Inferior parietal cortex (tissue), 1 donor: ENCODE data around the gene PLXDC1.
"Not testable (repeated sequence)": the region's sequence is repeated elsewhere in the genome, so short reads cannot be mapped to it uniquely, and the experiment has no call there.

Experiments used
- DNase-seq: peaks from one replicate; pipeline ENCODE4 v3.0.0-alpha.2; 2016; ENCODE audit errors: extremely low spot score

Gene PLXDC1

GRCh38 chr17:39125143-39125875 is 26.1 kb downstream of the PLXDC1 start:
- DNase-seq: no peak

GRCh38 chr17:39123627-39124026 is 27.8 kb downstream of the PLXDC1 start:
- DNase-seq: no peak

- DNase-seq: no peak
Measured at GRCh38 chr17:39122991-39123390, 28.4 kb downstream of the PLXDC1 start.

GRCh38 chr17:39121919-39122318 is 29.5 kb downstream of the PLXDC1 start:
- DNase-seq: not testable (repeated sequence)

GRCh38 chr17:39118674-39119419 is 32.6 kb downstream of the PLXDC1 start:
- DNase-seq: no peak

GRCh38 chr17:39116224-39116623 is 35.2 kb downstream of the PLXDC1 start:
- no peak for DNase-seq

GRCh38 chr17:39115135-39115534 is 36.3 kb downstream of the PLXDC1 start:
- no peak for DNase-seq

- no peak for DNase-seq
Measured at GRCh38 chr17:39114723-39115122, 36.7 kb downstream of the PLXDC1 start.

GRCh38 chr17:39113871-39114270 is 37.6 kb downstream of the PLXDC1 start:
- DNase-seq: no peak

- DNase-seq: no peak
Measured at GRCh38 chr17:39110435-39111136, 40.9 kb downstream of the PLXDC1 start.

- no peak for DNase-seq
Measured at GRCh38 chr17:39108461-39109375, 42.7 kb downstream of the PLXDC1 start.

- DNase-seq: no peak
Measured at GRCh38 chr17:39107973-39108372, 43.5 kb downstream of the PLXDC1 start.

GRCh38 chr17:39107155-39107554 is 44.3 kb downstream of the PLXDC1 start:
- DNase-seq: no peak

- DNase-seq: no peak
Measured at GRCh38 chr17:39105705-39106104, 45.7 kb downstream of the PLXDC1 start.

- DNase-seq: no peak
Measured at GRCh38 chr17:39104657-39105056, 46.8 kb downstream of the PLXDC1 start.

- DNase-seq: no peak
Measured at GRCh38 chr17:39104046-39104445, 47.4 kb downstream of the PLXDC1 start.

- DNase-seq: no peak
Measured at GRCh38 chr17:39101091-39101490, 50.3 kb downstream of the PLXDC1 start.

GRCh38 chr17:39100530-39100929 is 50.9 kb downstream of the PLXDC1 start:
- no peak for DNase-seq

- DNase-seq: no peak
Measured at GRCh38 chr17:39099663-39100286, 51.7 kb downstream of the PLXDC1 start.

- no peak for DNase-seq
Measured at GRCh38 chr17:39098588-39098987, 52.8 kb downstream of the PLXDC1 start.

GRCh38 chr17:39097537-39097936 is 53.9 kb downstream of the PLXDC1 start:
- no peak for DNase-seq
